Aorta (tissue), 5 donors: ENCODE data around the gene TAF4. TPM values are rescaled to one million over a fixed set of nuclear protein-coding genes. Genes with fewer than 3 reads are reported as not detected.

Source experiments
- ATAC-seq: fragments of 200-7000 bp; cut with Tn5 transposase; one replicate; pipeline ENCODE4 v1.9.1; 2022; ENCODE audit warnings: moderate library complexity; ENCODE audit not compliant: low FRiP score
- DNase-seq, 2 donors: peaks; one replicate each; pipeline ENCODE4 v3.0.0-alpha.2; 2020
- H3K27ac ChIP-seq, 2 donors: one replicate each; pipeline ENCODE4 v1.5.1; 2013; ENCODE audit warnings: low read length in 2 of 2, mild to moderate bottlenecking in 2 of 2, moderate library complexity in 2 of 2, control low read depth in 1 of 2, inconsistent platforms in 1 of 2, low read depth in 1 of 2
- H3K27me3 ChIP-seq, 2 donors: one replicate each; pipeline ENCODE4 v1.6.1; 2013; ENCODE audit warnings: control low read depth in 1 of 2, low read length in 1 of 2, mild to moderate bottlenecking in 1 of 2, moderate library complexity in 1 of 2; ENCODE audit not compliant: insufficient read depth in 2 of 2, control insufficient read depth in 1 of 2
- H3K36me3 ChIP-seq, 2 donors: one replicate each; pipeline ENCODE4 v1.6.1; 2013; ENCODE audit warnings: control low read depth in 1 of 2, low read length in 1 of 2, mild to moderate bottlenecking in 1 of 2; ENCODE audit not compliant: insufficient read depth in 2 of 2, control insufficient read depth in 1 of 2
- H3K4me1 ChIP-seq, 2 donors: one replicate each; pipeline ENCODE4 v1.6.1; 2013; ENCODE audit warnings: low read length in 2 of 2, control low read depth in 1 of 2, mild to moderate bottlenecking in 1 of 2, moderate library complexity in 1 of 2; ENCODE audit not compliant: insufficient read depth in 2 of 2, control insufficient read depth in 1 of 2
- H3K4me3 ChIP-seq, 2 donors: one replicate each; pipeline ENCODE4 v1.5.1; 2013; ENCODE audit warnings: low read length in 2 of 2, control low read depth in 1 of 2, mild to moderate bottlenecking in 1 of 2
- H3K9me3 ChIP-seq: one replicate; pipeline ENCODE4 v1.6.1; 2013; ENCODE audit warnings: mild to moderate bottlenecking, low read length; ENCODE audit not compliant: control insufficient read depth
- WGBS, 2 donors: extraction: QIAGEN DNeasy Blood & Tissue Kit; methylation state at CpG; one replicate each; pipeline ENCODE4 v1.1.7; 2013; 5-methylcytosine and 5-hydroxymethylcytosine counted together
- intact Hi-C, 2 donors: fragments of 100-400 bp; cut with DNase I; formaldehyde crosslinking; loops; one replicate each; pipeline versions ENCODE4 v1.14.2 to v1.15.0; 2022
- polyA plus RNA-seq, 2 donors: library from polyadenylated mRNA; stranded (reverse); fragments of 200-250 nt; gene quantifications; one replicate each; pipeline ENCODE4 v1.2.3, GENCODE V29; 2013
- total RNA-seq, 2 donors: library from RNA; stranded (reverse); fragmentation: NEBNext Ultra II Directional; extraction: Animal tissue kit (Norgen Biotek cat#: 25700); gene quantifications; one replicate each; pipeline ENCODE4 v1.2.1, GENCODE V29; 2021
- donor health status: healthy with polysubstance abuse.
- donor health status: Bipolar disorder and iron deficiency.
- donor health status: DM: no; HTN: no; CAD: no.
- donor health status: DM: no; HTN: no; CAD: no.
- donor health status: DM: yes; HTN: yes; CAD: no.

Gene TAF4
- total and polyA plus RNA-seq, 4 donors, result 2.5 to 19.5 (median 9.0) TPM

DNA sequence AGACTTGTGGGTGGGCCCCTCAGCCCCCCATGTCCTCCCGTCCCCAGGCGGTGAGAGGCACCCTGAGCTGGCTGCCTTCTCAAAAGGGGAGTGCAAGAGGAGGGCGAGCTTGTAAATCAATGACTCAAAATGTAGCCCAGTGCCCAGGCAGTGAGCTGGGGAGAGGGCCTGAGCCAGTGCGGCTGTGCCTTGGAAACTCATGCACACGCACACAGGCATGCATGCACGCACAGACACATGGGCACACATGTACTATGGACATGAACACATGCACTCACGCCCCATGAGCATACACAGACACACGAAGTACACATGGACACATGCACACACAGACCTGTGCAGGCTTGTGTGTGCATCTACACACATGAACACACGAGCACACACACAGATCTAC lies 133.5 kb downstream of the TAF4 start:
- intact Hi-C loops, result no loop called here

DNA sequence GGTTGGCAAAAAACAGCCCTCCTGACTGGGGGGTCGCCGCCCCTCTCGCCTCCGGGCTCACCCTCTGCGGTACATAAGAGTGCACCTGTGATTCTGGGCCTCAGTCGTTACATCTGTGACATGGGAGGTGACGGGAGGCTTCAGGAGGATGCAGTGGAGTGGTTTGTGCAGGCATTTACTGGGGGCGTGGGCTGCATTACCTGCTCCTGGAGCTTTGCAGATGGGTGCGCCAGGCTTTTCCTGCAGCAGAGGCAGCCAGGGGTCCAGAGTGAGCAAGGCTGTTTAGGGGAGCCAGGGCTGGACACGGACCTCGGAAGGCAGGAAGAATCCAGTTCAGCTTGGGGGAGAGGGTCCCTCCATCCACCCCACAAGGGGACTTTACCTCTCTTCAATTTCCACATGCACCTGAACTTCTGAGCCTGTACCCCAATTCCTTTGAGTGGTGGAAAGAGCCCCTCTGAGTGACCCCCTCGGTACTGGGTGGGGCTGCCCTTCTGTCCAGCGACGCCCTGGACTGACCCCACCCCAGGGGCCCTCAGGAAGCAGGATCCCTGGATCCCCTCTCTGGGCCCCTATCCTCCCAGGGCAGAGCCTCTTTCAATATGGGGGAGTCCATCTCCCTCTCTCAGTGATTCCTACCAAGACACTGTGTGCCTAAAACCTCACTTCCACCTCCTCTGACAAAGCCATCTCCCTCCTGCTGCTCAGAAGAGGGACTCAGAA lies 134.0 kb downstream of the TAF4 start:
- H3K36me3 ChIP-seq, result no peaks in the 10 kb centered on the region
- peaks cover 2% of the 10 kb centered on the region for H3K9me3 ChIP-seq
- no peaks in the 10 kb centered on the region for H3K27me3 ChIP-seq
- H3K4me3 ChIP-seq, result no peak overlapping the region
- no peaks in the 10 kb centered on the region for H3K4me1 ChIP-seq
- no peak overlapping the region for H3K27ac ChIP-seq
- WGBS, 2 donors, result 86 to 92% methylated on average over 14 of the region's 14 CpGs
- intact Hi-C loops, result no loop called here
- ATAC-seq (no peak), DNase-seq (peak; percentile 23)

More for the DNA sequence above, 133.5 kb downstream of the TAF4 start:
- 80 to 82% methylated on average over 9 of the region's 9 CpGs for WGBS, 2 donors
- ATAC-seq (no peak), DNase-seq (peak; percentile 29 to 39)
- Histone ChIP-seq H3K27ac (no peak overlapping the region), H3K4me3 (no peak overlapping the region), H3K4me1 (no peaks in the 10 kb centered on the region), H3K27me3 (no peaks in the 10 kb centered on the region), H3K9me3 (peaks cover 2% of the 10 kb centered on the region), H3K36me3 (no peaks in the 10 kb centered on the region)

DNA sequence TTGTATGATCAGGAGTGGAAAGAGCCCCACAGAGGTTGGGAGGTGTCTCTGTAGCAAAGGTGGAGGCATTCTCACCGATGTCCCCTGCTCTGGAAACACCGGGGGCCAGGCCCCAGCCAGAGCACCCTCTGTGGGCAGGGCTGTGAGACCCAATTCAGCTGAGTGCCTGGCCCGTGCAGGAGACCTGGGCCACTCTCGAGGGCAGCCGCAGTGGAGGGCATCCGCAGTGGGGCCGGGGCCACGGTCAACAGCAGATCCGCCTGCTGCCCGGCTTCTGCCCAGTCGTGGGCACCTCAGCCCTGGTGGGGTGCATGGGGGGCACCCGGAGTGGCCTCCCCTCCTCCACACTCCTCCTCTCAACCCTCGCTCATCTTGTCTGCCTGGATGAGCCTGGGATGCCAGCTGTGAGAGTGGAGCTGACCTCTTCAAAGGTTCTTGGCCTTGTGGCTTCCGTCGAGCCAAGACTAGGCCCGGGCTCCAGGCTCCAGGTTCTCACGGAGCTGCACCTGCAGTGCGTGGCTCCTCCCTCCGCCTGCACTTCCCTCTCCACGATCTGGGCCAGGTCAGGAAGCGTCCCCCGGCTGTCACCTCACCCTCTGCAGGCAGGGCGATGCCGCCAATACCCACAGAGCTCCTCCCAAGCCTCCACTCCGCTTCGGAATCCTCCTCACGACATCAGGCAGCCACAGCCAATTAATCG lies 134.8 kb downstream of the TAF4 start:
- no peak overlapping the region for H3K27ac ChIP-seq
- no peaks in the 10 kb centered on the region for H3K36me3 ChIP-seq
- 90 to 91% methylated on average over 27 to 28 of the region's 28 CpGs for WGBS, 2 donors
- H3K4me1 ChIP-seq, result no peaks in the 10 kb centered on the region
- H3K9me3 ChIP-seq, result peaks cover 2% of the 10 kb centered on the region
- H3K27me3 ChIP-seq, result no peaks in the 10 kb centered on the region
- ATAC-seq (no peak), DNase-seq (peak; percentile 35 to 66)
- intact Hi-C loops, result no loop called here
- H3K4me3 ChIP-seq, result no peak overlapping the region

DNA sequence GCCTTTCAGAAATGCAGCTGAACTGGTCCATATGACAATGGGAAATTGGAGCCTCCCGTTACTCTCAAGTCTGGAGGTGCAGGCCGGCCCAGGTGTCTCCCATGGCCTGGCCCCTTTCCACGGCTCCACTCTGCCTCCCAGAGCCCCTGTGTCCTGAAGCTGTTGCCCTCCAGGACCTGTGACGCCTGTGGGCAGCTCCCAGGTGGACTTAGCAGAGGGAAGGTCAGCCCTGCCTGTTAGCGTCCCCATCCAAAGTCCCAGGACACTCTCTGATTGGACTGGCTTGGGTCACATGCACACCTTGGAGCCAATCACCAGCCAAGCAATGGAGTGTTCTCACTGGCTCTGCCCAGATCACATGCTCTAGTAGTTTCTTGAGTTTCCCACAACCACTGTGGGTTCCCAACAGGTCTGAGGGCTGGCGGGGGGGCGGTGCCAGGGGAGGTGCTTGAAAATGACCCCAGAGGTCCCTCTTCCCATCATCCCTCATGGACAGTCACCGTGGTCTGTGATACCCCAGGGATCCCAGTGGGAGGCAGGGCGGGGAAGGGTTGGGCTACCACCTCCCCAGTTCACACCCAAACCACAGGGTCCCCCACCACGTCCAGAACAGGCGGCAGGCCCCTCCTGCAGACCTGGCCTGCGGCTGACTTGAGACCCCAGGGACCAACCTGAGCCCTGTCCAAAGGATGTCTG lies 135.6 kb downstream of the TAF4 start:
- H3K27ac ChIP-seq, result no peak overlapping the region
- no peaks in the 10 kb centered on the region for H3K27me3 ChIP-seq
- peaks cover 2% of the 10 kb centered on the region for H3K9me3 ChIP-seq
- 91% methylated on average over 12 of the region's 12 CpGs for WGBS, 2 donors
- H3K4me3 ChIP-seq, result no peak overlapping the region
- H3K4me1 ChIP-seq, result no peaks in the 10 kb centered on the region
- no peaks in the 10 kb centered on the region for H3K36me3 ChIP-seq
- ATAC-seq (no peak), DNase-seq (peak in 1 of 2 donors; percentile 65)
- intact Hi-C loops, result no loop called here

DNA sequence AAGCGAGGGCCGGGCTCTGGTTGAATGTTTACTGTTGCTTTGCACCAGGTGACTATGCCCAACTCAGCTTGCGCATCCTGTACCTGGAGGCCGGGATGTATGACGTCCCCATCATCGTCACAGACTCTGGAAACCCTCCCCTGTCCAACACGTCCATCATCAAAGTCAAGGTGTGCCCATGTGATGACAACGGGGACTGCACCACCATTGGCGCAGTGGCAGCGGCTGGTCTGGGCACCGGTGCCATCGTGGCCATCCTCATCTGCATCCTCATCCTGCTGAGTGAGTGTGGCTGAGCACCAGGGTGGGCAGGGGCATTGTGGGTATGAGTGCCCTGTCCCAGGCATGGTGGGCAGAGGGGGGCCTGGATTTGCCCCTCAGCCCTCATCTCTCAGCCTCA lies 136.1 kb downstream of the TAF4 start:
- ATAC-seq, result no peak
- no peaks in the 10 kb centered on the region for H3K4me1 ChIP-seq

DNA sequence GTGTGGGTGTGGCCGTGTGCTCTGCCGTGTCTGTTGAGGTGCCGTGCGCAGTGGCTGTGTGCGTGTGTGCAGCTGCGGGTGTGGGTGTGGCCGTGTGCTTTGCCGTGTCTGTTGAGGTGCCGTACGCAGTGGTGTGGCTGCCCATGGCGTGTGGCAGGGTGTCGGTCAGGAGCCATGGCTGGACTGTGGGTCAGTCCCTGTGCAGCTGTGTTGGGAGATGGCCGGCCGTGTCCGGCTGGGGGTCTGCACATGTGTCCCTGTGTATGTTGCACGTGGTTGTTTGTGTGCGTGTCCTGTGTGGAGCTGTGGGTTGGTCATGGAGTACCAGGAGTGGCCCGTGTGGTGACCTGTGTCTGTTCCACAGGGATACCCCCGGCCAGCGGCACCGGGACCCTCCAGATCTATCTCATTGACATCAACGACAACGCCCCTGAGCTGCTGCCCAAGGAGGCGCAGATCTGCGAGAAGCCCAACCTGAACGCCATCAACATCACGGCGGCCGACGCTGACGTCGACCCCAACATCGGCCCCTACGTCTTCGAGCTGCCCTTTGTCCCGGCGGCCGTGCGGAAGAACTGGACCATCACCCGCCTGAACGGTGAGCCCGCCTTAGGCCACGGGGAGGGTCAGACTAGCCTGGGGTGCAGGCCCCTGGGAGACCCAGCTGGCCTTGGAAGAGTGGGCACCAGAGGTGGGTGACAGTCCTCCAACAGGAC lies 137.7 kb downstream of the TAF4 start:
- Histone ChIP-seq H3K4me1 (no peaks in the 10 kb centered on the region), H3K27ac (no peak overlapping the region), H3K4me3 (no peak overlapping the region), H3K27me3 (no peaks in the 10 kb centered on the region), H3K9me3 (peaks cover 2% of the 10 kb centered on the region), H3K36me3 (no peaks in the 10 kb centered on the region)
- 93 to 94% methylated on average over 43 of the region's 43 CpGs for WGBS, 2 donors
- DNase-seq (no peak), ATAC-seq (no peak)
- intact Hi-C loops, result no loop called here

More for the DNA sequence above, 136.1 kb downstream of the TAF4 start:
- Histone ChIP-seq H3K36me3 (no peaks in the 10 kb centered on the region), H3K4me3 (no peak overlapping the region), H3K27me3 (no peaks in the 10 kb centered on the region), H3K27ac (no peak overlapping the region), H3K9me3 (peaks cover 2% of the 10 kb centered on the region)
- intact Hi-C loops, result no loop called here
- no peak for DNase-seq
- WGBS, 2 donors, result 96% methylated on average over 12 of the region's 12 CpGs

DNA sequence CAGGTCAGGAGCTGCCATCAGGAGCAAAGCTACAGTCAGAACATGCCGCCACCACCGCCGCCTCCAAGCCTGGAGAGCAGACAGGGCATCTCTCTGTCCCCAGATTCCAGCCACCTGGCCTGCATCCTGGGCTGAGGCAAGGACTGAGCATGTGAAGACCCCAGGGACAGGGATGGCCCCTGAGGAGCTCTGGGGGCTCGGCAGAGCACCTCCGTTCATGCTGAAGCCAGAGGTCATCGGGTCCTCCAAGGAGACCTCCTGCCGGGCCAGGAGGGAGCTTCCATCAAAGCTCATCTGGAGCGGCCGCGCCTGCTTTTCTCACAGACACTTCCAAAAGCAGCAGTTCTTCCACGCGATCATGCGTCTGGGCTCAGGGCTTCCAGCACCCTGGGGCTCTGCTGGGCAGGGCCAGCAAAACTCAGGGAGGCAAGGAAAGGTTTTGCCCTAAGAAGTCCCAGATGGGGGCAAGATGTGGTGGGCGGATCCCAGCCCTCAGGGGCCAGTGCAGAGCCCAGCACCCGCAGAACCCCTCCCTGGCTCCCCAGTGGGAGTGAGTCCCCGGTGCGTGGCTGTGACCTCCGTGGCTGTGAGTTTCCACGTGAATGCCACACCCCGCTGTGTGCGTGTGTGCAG lies 138.4 kb downstream of the TAF4 start:
- no peak for DNase-seq
- intact Hi-C loops, result no loop called here
- no peak overlapping the region for H3K27ac ChIP-seq

DNA sequence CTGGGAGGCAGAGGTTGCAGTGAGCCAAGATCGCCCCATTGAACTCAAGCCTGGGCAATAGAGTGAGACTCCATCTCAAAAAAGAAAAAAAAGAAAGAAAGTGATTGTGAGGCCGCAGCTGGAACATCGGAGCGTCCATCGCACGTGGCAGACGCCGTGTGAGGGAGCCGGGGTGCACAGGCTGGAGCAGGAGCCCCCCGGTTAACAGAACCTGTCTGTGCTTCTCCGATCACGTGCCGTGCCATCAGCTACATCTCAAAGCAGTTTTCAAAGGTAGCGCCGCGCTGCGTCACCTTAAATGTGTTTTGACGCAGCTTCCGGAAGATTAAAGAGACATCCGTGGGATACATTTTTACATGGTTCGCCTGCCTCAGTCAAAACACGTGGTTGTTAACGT lies 138.9 kb downstream of the TAF4 start:
- H3K27ac ChIP-seq, result no peak overlapping the region
- intact Hi-C loops, result no loop called here
- 90 to 92% methylated on average over 23 of the region's 23 CpGs for WGBS, 2 donors
- H3K4me1 ChIP-seq, result no peaks in the 10 kb centered on the region
- H3K4me3 ChIP-seq, result no peak overlapping the region
- no peaks in the 10 kb centered on the region for H3K27me3 ChIP-seq
- H3K9me3 ChIP-seq, result peaks cover 2% of the 10 kb centered on the region
- no peaks in the 10 kb centered on the region for H3K36me3 ChIP-seq
- no peak for DNase-seq
- ATAC-seq, result no peak

More for the DNA sequence above, 138.4 kb downstream of the TAF4 start:
- Histone ChIP-seq H3K4me3 (no peak overlapping the region), H3K4me1 (no peaks in the 10 kb centered on the region), H3K36me3 (no peaks in the 10 kb centered on the region), H3K27me3 (no peaks in the 10 kb centered on the region), H3K9me3 (peaks cover 2% of the 10 kb centered on the region)
- WGBS, 2 donors, result 88% methylated on average over 21 of the region's 21 CpGs
- ATAC-seq, result no peak
